Activated naive CD8-positive, alpha-beta T cell treated with anti-CD3 and anti-CD28 coated beads, Interleukin-2, amount 50 U/mL, for 24 hours (primary cell): ENCODE data around the gene MORF4L1.
"Not testable (repeated sequence)": the region's sequence is repeated elsewhere in the genome, so short reads cannot be mapped to it uniquely, and the experiment has no call there.

Experiments used
- ATAC-seq: fragments of 150-1000 bp; cut with Tn5 transposase; one replicate; pipeline ENCODE4 v1.10.0; 2021
- DNase-seq: peaks from one replicate; pipeline ENCODE4 v3.0.0; 2021
- H3K27ac Mint-ChIP-seq: one replicate; pipeline ENCODE4 v1.8.0; 2021; ENCODE audit warnings: mild to moderate bottlenecking, mixed read lengths
- H3K27me3 Mint-ChIP-seq: one replicate; pipeline ENCODE4 v1.8.0; 2021; ENCODE audit warnings: mixed read lengths
- H3K36me3 Mint-ChIP-seq: one replicate; pipeline ENCODE4 v1.8.0; 2021; ENCODE audit warnings: low read depth, mixed read lengths
- H3K4me1 Mint-ChIP-seq: one replicate; pipeline ENCODE4 v1.8.0; 2021; ENCODE audit warnings: mixed read lengths
- H3K4me3 Mint-ChIP-seq: one replicate; pipeline ENCODE4 v1.8.0; 2021; ENCODE audit warnings: mild to moderate bottlenecking, moderate library complexity, mixed read lengths
- H3K9me3 Mint-ChIP-seq: one replicate; pipeline ENCODE4 v1.8.0; 2021; ENCODE audit warnings: mixed read lengths

The MORF4L1 gene

DNA sequence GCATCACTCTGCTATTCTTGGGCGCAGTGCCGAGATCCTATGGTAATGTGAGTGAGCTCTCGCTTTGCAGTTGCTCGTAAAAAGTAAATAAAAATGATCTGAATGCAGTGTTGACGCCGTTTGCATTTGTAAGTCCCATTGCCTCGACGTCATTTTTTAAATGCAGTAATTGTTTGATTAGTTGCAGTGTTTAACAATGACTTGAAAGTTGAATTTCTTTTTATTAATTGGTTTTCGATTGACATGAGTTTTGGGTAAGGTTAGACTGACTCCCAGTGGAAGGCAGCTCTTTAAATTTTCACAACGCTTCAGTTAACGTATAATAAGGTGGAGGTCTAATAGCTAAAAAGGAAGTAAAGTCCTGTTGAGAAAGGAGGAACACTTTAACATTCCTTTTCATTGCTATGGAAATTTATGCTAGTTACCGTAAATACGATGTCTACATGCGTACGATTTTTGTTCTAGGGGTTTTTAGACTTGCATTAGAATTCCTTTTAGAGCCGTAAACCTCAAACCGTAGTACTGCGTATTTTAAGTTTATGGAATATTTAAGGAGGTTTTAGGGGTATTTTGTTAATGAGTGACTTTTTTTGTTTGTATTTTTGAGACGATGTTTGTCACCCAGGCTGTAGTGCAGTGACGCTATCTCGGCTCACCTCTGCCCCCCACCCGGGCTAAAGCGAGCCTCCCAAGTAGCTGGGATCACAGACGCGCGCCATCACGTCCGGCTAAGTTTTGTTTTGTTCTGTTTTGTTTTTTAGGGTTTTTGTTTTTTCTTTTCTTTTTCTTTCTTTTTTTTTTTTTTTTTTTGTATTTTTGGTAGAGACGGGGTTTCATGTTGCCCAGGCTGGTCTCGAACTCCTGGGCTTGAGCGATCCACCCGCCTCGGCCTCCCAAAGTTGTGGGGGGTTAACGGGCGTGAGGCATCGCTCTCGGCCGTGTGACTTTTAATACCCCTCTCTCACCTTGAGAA, 1.4 kb downstream of the MORF4L1 start:
- peak overlapping the region; percentile 100 for H3K27ac Mint-ChIP-seq
- no peak for ATAC-seq
- H3K9me3 Mint-ChIP-seq = no peaks in the 10 kb centered on the region
- DNase-seq = peak; percentile 26
- peaks cover 32% of the 10 kb centered on the region for H3K36me3 Mint-ChIP-seq
- peaks cover 59% of the 10 kb centered on the region for H3K4me1 Mint-ChIP-seq
- H3K4me3 Mint-ChIP-seq = peak overlapping the region; percentile 94
- H3K27me3 Mint-ChIP-seq = peaks cover 2% of the 10 kb centered on the region

GRCh38 chr15:78875107-78875914, 2.6 kb downstream of the MORF4L1 start:
- Mint-ChIP-seq H3K36me3 (peaks cover 37% of the 10 kb centered on the region), H3K27ac (peak overlapping the region; percentile 100), H3K4me1 (peaks cover 72% of the 10 kb centered on the region), H3K4me3 (peak overlapping the region; percentile 94), H3K27me3 (peaks cover 2% of the 10 kb centered on the region), H3K9me3 (no peaks in the 10 kb centered on the region)
- ATAC-seq (no peak), DNase-seq (no peak)

DNA sequence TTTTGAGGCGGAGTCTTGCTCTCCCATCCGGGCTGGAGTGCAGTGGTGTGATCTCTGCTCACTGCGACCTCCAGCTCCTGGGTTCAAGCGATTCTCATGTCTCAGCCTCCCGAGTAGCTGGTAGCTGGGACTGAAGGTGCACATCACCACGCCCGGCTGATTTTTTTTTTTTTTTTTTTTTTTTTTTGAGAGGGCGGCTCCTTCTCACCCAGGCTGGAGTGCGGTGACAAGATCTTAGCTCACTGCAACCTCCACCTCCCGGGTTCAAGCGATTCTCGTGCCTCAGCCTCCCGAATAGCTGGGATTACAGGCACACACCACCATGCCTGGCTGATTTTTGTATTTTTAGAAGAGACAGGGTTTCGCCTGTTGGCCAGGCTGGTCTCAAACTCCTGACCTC, 4.3 kb downstream of the MORF4L1 start:
- not testable (repeated sequence) for H3K9me3 Mint-ChIP-seq, DNase-seq, H3K27me3 Mint-ChIP-seq, ATAC-seq
- Mint-ChIP-seq H3K4me1 (peaks cover 82% of the 10 kb centered on the region), H3K36me3 (peaks cover 51% of the 10 kb centered on the region), H3K27ac (peak overlapping the region; percentile 27), H3K4me3 (peak overlapping the region; percentile 9)

GRCh38 chr15:78878356-78878755, 5.7 kb downstream of the MORF4L1 start:
- peak overlapping the region; percentile 44 for H3K4me3 Mint-ChIP-seq
- H3K9me3 Mint-ChIP-seq = no peaks in the 10 kb centered on the region
- ATAC-seq (no peak), DNase-seq (no peak)
- peaks cover 58% of the 10 kb centered on the region for H3K36me3 Mint-ChIP-seq
- H3K27ac Mint-ChIP-seq = peak overlapping the region; percentile 16
- H3K27me3 Mint-ChIP-seq = no peaks in the 10 kb centered on the region
- peaks cover 89% of the 10 kb centered on the region for H3K4me1 Mint-ChIP-seq

DNA sequence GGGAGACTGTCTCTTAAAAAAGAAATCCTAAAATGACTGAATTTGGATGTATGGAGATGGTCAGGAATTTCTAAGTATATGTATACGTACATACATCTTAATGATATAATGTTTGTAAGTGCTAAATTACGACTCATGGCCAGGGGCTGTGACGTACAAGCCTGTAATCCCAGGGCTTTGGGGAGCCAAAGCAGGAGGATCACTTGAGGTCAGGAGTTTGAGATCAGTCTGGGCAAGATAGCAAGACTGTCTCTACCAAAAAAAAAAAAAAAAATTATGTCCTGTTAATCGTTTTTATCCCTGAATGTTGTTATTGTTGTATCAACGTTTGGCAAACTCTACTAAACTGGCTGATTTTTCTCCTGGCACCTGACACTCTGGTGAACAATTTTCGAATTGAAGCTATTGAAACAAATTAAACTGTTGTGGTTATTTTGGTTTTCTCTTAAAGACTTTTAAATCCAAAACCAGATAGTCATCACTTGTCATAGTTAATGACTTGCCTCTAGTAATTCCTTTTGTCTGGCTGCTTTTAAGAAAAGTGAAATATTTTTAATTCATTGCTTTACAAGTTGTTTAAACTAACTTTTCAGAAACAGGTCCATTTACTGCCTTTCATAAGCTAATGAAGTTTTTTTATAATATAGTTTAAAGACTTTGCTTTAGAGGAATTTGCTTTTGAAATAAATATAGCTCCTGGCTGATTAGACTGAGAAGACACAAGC, 7.0 kb downstream of the MORF4L1 start:
- Mint-ChIP-seq H3K27me3 (no peaks in the 10 kb centered on the region), H3K36me3 (peaks cover 59% of the 10 kb centered on the region)

GRCh38 chr15:78880242-78880533, 7.5 kb downstream of the MORF4L1 start:
- Mint-ChIP-seq H3K27me3 (no peaks in the 10 kb centered on the region), H3K4me1 (peaks cover 89% of the 10 kb centered on the region), H3K4me3 (no peak overlapping the region), H3K9me3 (no peaks in the 10 kb centered on the region), H3K36me3 (peaks cover 59% of the 10 kb centered on the region), H3K27ac (peak overlapping the region; percentile 77)
- ATAC-seq = peak; percentile 55
- DNase-seq = no peak

More for the DNA sequence above, 7.0 kb downstream of the MORF4L1 start:
- H3K27ac Mint-ChIP-seq = peak overlapping the region; percentile 77
- peak overlapping the region; percentile 30 for H3K4me3 Mint-ChIP-seq
- ATAC-seq (no peak), DNase-seq (no peak)
- H3K9me3 Mint-ChIP-seq = no peaks in the 10 kb centered on the region
- peaks cover 91% of the 10 kb centered on the region for H3K4me1 Mint-ChIP-seq

DNA sequence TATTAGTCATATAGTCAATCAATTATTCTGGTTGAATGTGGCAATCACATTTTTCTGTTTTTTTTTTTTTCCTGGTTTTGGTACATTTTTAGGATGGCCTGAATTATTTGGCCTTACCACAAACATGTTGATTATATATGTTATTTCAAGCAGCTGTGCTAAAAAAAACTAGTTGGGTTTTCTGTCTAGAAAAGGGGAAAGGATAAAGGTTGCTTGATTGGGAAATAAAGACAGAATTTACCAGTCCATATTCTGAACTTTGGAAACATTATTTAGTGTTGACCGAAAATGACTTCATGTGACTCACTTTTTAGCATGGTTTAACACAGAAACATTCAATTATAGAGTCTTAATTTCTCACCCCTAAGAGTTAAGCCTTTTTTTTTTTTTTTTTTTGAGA, 8.1 kb downstream of the MORF4L1 start:
- peaks cover 86% of the 10 kb centered on the region for H3K4me1 Mint-ChIP-seq
- ATAC-seq = no peak

GRCh38 chr15:78881681-78882080, 9.0 kb downstream of the MORF4L1 start:
- Mint-ChIP-seq H3K36me3 (peaks cover 61% of the 10 kb centered on the region), H3K27ac (peak overlapping the region; percentile 22), H3K4me3 (no peak overlapping the region)

More for the DNA sequence above, 8.1 kb downstream of the MORF4L1 start:
- Mint-ChIP-seq H3K27ac (no peak overlapping the region), H3K4me3 (no peak overlapping the region), H3K36me3 (peaks cover 60% of the 10 kb centered on the region), H3K9me3 (no peaks in the 10 kb centered on the region), H3K27me3 (no peaks in the 10 kb centered on the region)
- no peak for DNase-seq

GRCh38 chr15:78889000-78889399, 16.3 kb downstream of the MORF4L1 start:
- Mint-ChIP-seq H3K27me3 (no peaks in the 10 kb centered on the region), H3K36me3 (peaks cover 67% of the 10 kb centered on the region), H3K4me3 (no peak overlapping the region), H3K9me3 (no peaks in the 10 kb centered on the region), H3K4me1 (peaks cover 28% of the 10 kb centered on the region), H3K27ac (no peak overlapping the region)
- DNase-seq = no peak
- ATAC-seq = no peak

More at GRCh38 chr15:78881681-78882080, 9.0 kb downstream of the MORF4L1 start:
- Mint-ChIP-seq H3K9me3 (no peaks in the 10 kb centered on the region), H3K27me3 (no peaks in the 10 kb centered on the region), H3K4me1 (peaks cover 80% of the 10 kb centered on the region)
- ATAC-seq (no peak), DNase-seq (no peak)

- Mint-ChIP-seq H3K27me3 (no peaks in the 10 kb centered on the region), H3K36me3 (peaks cover 66% of the 10 kb centered on the region), H3K9me3 (no peaks in the 10 kb centered on the region), H3K4me3 (no peak overlapping the region), H3K27ac (peak overlapping the region; percentile 37), H3K4me1 (peaks cover 17% of the 10 kb centered on the region)
- DNase-seq (no peak), ATAC-seq (no peak)
Observed at GRCh38 chr15:78893538-78893937, 20.8 kb downstream of the MORF4L1 start.

DNA sequence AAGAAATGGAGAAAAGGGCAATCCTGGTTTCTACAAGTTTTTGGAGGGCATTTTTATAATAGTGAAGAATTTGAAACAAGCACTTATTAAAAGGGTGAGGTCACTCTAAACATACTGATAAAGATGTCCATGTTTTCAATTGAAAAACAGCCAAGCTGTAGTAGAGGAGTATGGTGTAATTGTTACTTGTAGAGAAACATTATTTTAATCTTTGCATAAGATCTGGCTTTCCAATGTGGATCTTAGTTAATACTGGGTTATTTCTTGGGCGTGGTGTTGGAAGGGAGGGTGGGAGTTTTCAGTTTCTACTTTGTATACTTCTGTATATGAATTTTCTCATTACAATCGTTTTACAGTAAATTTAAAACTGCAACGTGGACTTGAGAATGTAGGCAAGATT, 22.8 kb downstream of the MORF4L1 start:
- DNase-seq = no peak
- H3K27me3 Mint-ChIP-seq = no peaks in the 10 kb centered on the region
- peaks cover 17% of the 10 kb centered on the region for H3K4me1 Mint-ChIP-seq
- H3K4me3 Mint-ChIP-seq = no peak overlapping the region
- H3K9me3 Mint-ChIP-seq = no peaks in the 10 kb centered on the region
- peak overlapping the region; percentile 1 for H3K27ac Mint-ChIP-seq
- peaks cover 68% of the 10 kb centered on the region for H3K36me3 Mint-ChIP-seq
- no peak for ATAC-seq

DNA sequence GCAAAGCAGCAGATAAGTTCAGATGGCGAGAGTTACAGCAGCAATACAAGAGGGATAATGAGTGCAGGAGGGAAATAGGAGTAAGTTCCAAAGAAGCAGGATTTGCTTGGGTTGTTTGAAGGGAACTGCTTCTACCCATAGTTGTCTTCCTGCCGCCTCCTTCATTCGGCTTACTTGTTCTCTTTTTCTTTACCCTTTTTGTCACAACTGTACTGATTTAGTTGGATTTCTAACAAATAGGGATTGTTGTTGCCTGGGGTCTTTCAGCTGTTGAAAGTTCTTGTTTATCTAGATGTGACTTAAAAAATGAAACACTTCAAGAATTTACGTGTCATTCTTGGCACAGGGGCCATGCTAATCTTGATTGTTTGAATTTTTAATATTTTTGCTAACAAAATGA, 25.9 kb downstream of the MORF4L1 start:
- no peak for DNase-seq
- Mint-ChIP-seq H3K27me3 (no peaks in the 10 kb centered on the region), H3K4me3 (no peak overlapping the region), H3K9me3 (no peaks in the 10 kb centered on the region), H3K4me1 (peaks cover 3% of the 10 kb centered on the region), H3K27ac (peak overlapping the region; percentile 19), H3K36me3 (peaks cover 60% of the 10 kb centered on the region)
- ATAC-seq = no peak

DNA sequence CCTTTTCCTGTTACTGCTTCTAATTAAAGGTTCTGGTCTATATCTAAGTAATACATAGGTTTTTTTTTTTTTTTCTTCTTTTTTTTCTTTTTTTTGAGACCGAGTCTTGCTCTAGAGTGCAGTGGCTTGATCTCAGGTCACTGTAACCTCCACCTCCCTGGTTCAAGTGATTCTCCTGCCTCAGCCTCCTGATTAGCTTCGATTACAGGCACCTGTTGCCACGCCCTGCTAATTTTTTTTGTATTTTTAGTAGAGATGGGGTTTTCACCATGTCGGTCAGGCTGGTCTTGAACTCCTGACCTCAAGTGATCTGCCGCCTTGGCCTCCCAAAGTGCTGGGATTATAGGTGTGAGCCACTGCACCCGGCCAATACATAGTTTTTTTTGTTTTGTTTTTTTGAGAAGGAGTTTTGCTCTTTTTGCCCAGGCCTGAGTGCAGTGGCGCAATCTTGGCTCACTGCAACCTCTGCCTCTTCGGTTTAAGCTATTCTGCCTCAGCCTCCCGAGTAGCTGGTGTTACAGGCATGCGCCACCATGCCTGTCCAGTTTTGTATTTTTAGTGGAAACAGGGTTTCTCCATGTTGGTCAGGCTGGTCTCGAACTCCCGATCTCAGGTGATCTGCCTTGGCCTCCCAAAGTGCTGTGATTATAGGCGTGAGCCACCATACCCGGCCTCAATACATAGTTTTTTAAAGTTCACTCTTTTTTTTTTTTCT, 28.3 kb downstream of the MORF4L1 start:
- not testable (repeated sequence) for H3K9me3 Mint-ChIP-seq, H3K4me3 Mint-ChIP-seq, H3K27me3 Mint-ChIP-seq, H3K4me1 Mint-ChIP-seq, DNase-seq, H3K27ac Mint-ChIP-seq, ATAC-seq
- H3K36me3 Mint-ChIP-seq = peaks cover 60% of the 10 kb centered on the region
